HG03064 (cell line): ENCODE measurements around the gene TARS3.

Experiments
- ATAC-seq: cut with Tn5 transposase; IDR thresholded peaks from one replicate; pipeline ENCODE4 v1.9.1; 2021; ENCODE audit warnings: low read depth; ENCODE audit not compliant: unreplicated experiment

The TARS3 gene

DNA sequence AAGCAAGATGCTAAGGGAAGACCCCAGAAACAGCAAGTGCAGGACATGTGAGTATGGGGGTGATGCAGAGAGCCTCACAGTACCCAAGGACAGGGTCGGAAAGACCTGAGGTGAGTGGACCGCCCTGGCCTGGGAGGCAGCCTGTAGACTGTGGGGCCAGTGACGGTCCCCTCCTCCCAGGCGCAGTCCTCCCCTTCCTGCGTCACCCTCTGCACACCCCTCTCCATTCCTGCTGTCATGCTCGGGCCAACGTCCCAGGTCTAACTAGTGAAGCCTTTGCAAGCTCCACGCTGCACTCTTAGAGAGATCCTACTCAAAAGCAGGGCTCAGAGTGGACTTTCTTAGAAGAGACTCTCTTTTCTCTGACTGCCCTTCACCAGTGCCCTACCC is 113.7 kb downstream of the TARS3 start:
- ATAC-seq, result no peak

DNA sequence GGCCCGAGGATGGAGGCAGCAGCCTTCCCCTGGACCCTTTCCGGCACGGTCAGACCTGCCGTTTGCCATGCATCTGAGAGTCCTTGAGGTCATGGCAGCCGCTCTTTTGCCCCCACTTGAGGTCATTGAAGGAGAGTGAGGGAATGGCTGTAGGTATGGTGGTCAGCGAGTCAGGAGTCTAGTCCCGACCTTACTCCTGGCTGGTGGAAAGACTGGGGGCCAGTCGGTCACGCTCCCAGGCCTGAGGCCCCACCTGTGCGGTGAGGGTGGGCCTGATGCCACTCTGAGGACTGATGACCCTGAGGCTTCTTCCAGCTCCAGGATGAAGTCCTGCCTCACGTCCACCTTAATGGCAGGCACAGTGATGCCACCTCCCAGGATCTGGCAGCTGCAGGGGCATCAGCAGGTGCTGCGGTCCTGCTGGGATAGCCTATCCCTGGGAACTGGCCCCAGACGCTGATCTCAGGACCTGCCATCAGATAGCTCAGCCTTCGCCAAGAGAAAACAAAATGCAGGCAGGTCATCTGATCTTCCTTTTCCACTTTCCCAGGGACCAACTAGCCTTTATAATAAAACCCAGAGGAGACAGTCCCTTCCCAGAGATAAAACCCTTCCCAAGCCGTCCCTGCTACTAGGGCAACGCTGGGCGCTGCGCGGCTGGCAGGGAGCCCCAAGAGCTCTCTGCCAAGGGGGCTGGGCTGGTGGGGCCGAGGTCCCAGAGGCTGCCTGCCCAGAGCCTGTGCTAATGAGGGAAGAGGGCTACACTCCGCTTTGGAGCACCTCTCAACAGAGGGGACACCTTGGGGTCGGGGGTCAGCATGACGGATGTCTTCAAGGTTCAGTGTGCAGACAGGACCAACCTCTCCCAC is 114.3 kb downstream of the TARS3 start:
- ATAC-seq, result no peak

DNA sequence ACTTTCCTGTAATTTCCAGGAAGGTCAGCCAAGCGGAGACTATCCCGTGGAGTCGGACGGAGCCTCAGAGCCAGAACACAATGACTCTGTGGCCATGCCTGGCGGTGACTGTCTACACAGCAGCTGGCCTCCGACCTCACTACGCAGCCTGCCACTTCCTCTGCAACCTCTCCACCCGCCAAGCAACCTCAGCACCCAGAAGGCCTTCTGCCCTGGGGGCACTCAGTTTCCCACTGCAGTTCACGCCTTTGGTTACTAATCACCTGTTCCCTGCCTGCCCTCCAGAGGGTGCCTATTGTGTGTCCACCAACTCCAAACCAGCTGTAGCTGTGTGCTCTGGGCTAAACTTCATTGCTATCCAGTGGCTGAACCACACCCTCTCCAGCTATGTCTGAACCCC is 116.1 kb downstream of the TARS3 start:
- ATAC-seq, result no peak

GRCh38 chr15:101607108-101607507 is 117.2 kb downstream of the TARS3 start:
- ATAC-seq, result no peak

DNA sequence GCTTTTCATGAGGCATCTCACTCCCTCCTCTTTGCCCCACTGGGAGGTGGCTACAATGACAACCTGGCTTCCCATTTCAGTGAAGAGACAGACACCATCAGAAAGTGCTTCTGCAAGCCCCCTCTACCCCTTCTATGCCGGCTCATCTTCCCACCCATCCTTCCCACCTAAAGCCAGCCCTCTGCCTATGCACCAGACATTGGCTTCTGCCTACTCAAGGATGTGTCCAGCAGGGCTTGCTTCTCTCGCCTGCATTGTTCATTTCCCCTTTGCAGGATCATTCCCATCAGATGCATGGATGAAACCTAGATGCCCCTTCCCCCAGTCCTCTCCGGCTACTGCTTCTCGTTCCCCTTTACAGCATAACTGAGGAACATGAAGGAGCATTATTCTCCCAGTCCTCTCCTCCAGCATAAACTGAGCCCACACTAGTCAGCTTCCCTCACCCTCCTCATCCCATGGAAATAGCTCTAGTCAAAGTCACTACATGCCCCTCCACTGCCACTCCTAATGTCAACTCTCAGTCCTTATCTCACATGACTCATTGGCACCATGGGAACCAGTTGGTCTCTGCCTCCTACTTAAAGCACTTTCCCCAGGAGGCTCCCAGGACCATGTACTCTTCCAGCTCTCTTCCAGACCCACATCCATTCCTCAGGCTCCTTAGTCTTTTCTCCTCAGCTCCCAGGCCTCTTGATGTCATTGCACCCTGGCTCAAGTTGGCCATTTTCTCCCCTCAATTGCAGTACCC is 120.0 kb downstream of the TARS3 start:
- no peak for ATAC-seq
